Mesenchymal stem cell (in vitro differentiated cells and primary cell): ENCODE measurements around the gene NACAD.

ENCODE experiments used
- DNase-seq: peaks from one replicate; pipeline ENCODE4 v3.0.0-alpha.2; 2013
- H2AFZ ChIP-seq: one replicate; pipeline ENCODE4 v1.6.1; 2013; ENCODE audit warnings: low read depth, mild to moderate bottlenecking, control low read depth, inconsistent platforms, low read length, moderate library complexity
- H2AK5ac ChIP-seq: 2 replicates; pipeline ENCODE4 v1.6.1; 2013; ENCODE audit warnings: low read length, moderate library complexity, mild to moderate bottlenecking, inconsistent platforms; ENCODE audit not compliant: severe bottlenecking
- H2BK120ac ChIP-seq: one replicate; pipeline ENCODE4 v1.6.1; 2013; ENCODE audit warnings: low read depth, mild to moderate bottlenecking, inconsistent platforms, low read length, moderate library complexity
- H2BK12ac ChIP-seq, 2 experiments: one replicate each; pipeline ENCODE4 v1.6.1; 2013; ENCODE audit warnings: inconsistent platforms in 2 of 2, low read length in 2 of 2, mild to moderate bottlenecking in 2 of 2, moderate library complexity in 2 of 2, control low read depth in 1 of 2
- H2BK15ac ChIP-seq: one replicate; pipeline ENCODE4 v1.6.1; 2013; ENCODE audit warnings: mild to moderate bottlenecking, low read depth, inconsistent platforms; ENCODE audit not compliant: poor library complexity, severe bottlenecking
- H2BK5ac ChIP-seq: 2 replicates; pipeline ENCODE4 v1.6.1; 2013; ENCODE audit warnings: low read depth, mild to moderate bottlenecking, low read length, control low read depth, inconsistent platforms; ENCODE audit not compliant: poor library complexity, severe bottlenecking
- H3K14ac ChIP-seq, 2 experiments: one replicate each; pipeline ENCODE4 v1.6.1; 2013; ENCODE audit warnings: inconsistent platforms in 2 of 2, low read length in 2 of 2, control low read depth in 1 of 2, mild to moderate bottlenecking in 1 of 2, moderate library complexity in 1 of 2
- H3K18ac ChIP-seq, 2 experiments: one replicate each; pipeline ENCODE4 v1.6.1; 2013; ENCODE audit warnings: inconsistent platforms in 2 of 2, low read length in 2 of 2, control low read depth in 1 of 2, low read depth in 1 of 2, mild to moderate bottlenecking in 1 of 2
- H3K23ac ChIP-seq, 2 experiments: one replicate each; pipeline ENCODE4 v1.6.1; 2013; ENCODE audit warnings: inconsistent platforms in 2 of 2, low read length in 2 of 2, mild to moderate bottlenecking in 2 of 2, moderate library complexity in 2 of 2, control low read depth in 1 of 2
- H3K27ac ChIP-seq: 2 replicates; pipeline ENCODE4 v1.5.1; 2013; ENCODE audit warnings: mild to moderate bottlenecking, moderate library complexity, low read length, control low read depth, inconsistent platforms; ENCODE audit not compliant: poor library complexity, severe bottlenecking
- H3K27me3 ChIP-seq, 2 experiments: 2 replicates each; pipeline versions ENCODE4 v1.6.1 to v1.7.0; 2013; ENCODE audit warnings: low read length in 2 of 2, mild to moderate bottlenecking in 2 of 2, moderate library complexity in 2 of 2, control low read depth in 1 of 2, inconsistent platforms in 1 of 2; ENCODE audit not compliant: control insufficient read depth in 1 of 2, insufficient read depth in 1 of 2
- H3K36me3 ChIP-seq, 2 experiments: 2 replicates each; pipeline versions ENCODE4 v1.6.1 to v1.7.0; 2013; ENCODE audit warnings: low read length in 2 of 2, control low read depth in 1 of 2, inconsistent platforms in 1 of 2, low read depth in 1 of 2, mild to moderate bottlenecking in 1 of 2; ENCODE audit not compliant: insufficient read depth in 2 of 2, control insufficient read depth in 1 of 2
- H3K4ac ChIP-seq, 2 experiments: one replicate each; pipeline ENCODE4 v1.6.1; 2013; ENCODE audit warnings: inconsistent platforms in 2 of 2, low read length in 2 of 2, mild to moderate bottlenecking in 2 of 2, moderate library complexity in 2 of 2, control low read depth in 1 of 2, low read depth in 1 of 2
- H3K4me1 ChIP-seq: 2 replicates; pipeline ENCODE4 v1.6.1; 2013; ENCODE audit warnings: low read depth, low read length, control low read depth; ENCODE audit not compliant: control insufficient read depth, insufficient read depth
- H3K4me2 ChIP-seq: 2 replicates; pipeline ENCODE4 v1.6.1; 2013; ENCODE audit warnings: low read length, mild to moderate bottlenecking, inconsistent platforms; ENCODE audit not compliant: poor library complexity, severe bottlenecking
- H3K4me3 ChIP-seq, 2 experiments: 2 replicates each; pipeline versions ENCODE4 v1.5.1 to v1.7.0; 2013; ENCODE audit warnings: low read length in 2 of 2, mild to moderate bottlenecking in 2 of 2, control low read depth in 1 of 2, low read depth in 1 of 2; ENCODE audit not compliant: insufficient read depth in 1 of 2
- H3K79me1 ChIP-seq: replicated peaks from 2 replicates; pipeline ENCODE4 v1.6.1; 2013; ENCODE audit warnings: mild to moderate bottlenecking, control low read depth, low read length, inconsistent platforms; ENCODE audit not compliant: poor library complexity, severe bottlenecking
- H3K9ac ChIP-seq: 2 replicates; pipeline ENCODE4 v1.7.0; 2013; ENCODE audit warnings: mild to moderate bottlenecking, low read length, moderate library complexity
- H3K9me3 ChIP-seq: 2 replicates; pipeline ENCODE4 v1.7.0; 2013; ENCODE audit warnings: mild to moderate bottlenecking, low read length; ENCODE audit not compliant: control insufficient read depth
- H4K8ac ChIP-seq: one replicate; pipeline ENCODE4 v1.6.1; 2013; ENCODE audit warnings: inconsistent platforms, mild to moderate bottlenecking, low read length, moderate library complexity
- H4K91ac ChIP-seq: one replicate; pipeline ENCODE4 v1.6.1; 2013; ENCODE audit warnings: mild to moderate bottlenecking, low read length, inconsistent platforms
- WGBS: methylation state at CpG from one replicate; pipeline ENCODE4 v1.1.7; 2013; ENCODE audit warnings: mixed read lengths; 5-methylcytosine and 5-hydroxymethylcytosine counted together

Gene NACAD

DNA sequence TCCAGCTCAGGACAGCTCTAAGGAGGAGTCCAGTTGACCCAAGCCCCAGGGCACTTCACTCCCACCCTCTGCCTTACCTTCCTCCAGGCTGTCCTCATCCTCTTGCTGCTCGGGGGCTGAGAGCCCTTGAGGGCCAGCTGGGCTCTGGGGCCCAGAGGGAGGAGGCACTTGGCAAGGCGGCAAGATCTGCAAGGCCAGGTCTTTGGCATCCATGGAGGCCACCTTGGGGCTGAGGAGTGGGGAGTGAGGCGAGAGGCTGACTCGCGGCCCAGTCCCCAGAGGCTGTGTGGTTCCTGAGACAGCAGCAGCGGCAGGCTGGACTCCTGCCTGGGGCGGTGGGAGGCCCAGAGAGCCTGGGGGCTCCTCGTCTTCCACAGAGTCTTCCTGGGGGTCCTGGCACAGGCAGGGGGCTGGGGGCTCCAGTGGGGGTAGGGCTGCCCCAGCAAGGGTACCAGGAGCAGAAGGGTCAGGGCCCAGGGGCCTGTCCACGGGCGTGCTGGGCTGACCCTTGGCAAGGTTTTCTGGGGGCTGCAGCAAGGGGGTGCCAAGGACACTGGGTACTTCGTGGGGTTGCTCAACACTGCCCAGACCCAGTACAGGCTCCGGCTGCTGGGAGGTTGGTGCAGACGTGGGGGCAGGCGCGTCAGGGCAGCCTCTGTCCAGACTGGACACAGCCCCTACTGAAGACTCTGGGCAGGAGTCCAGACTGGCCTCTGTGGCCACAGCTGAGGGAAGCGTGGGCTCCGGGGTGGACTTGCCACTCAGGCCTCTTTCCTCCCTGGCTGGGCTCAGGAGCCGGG lies 6.5 kb downstream of the NACAD start:
- Histone ChIP-seq H3K4me1 (peaks cover 11% of the 10 kb centered on the region), H2AK5ac (no peak overlapping the region), H2BK120ac (no peak overlapping the region), H3K27ac (no peak overlapping the region), H3K4me2 (no peak overlapping the region), H3K9ac (no peak overlapping the region), H4K8ac (no peak overlapping the region), H3K23ac (no peak overlapping the region), H3K4ac (no peak overlapping the region), H4K91ac (no peak overlapping the region), H3K36me3 (peaks cover 10 to 58% of the 10 kb centered on the region in 2 experiments), H3K14ac (no peak overlapping the region), H2AFZ (no peak overlapping the region), H2BK12ac (no peak overlapping the region), H3K9me3 (no peaks in the 10 kb centered on the region), H3K18ac (no peak overlapping the region), H3K79me1 (no peaks in the 10 kb centered on the region), H2BK5ac (no peak overlapping the region), H2BK15ac (no peak overlapping the region), H3K4me3 (no peak overlapping the region), H3K27me3 (no peaks in the 10 kb centered on the region)
- no peak for DNase-seq
- 89% methylated on average over 18 of the region's 18 CpGs for WGBS

DNA sequence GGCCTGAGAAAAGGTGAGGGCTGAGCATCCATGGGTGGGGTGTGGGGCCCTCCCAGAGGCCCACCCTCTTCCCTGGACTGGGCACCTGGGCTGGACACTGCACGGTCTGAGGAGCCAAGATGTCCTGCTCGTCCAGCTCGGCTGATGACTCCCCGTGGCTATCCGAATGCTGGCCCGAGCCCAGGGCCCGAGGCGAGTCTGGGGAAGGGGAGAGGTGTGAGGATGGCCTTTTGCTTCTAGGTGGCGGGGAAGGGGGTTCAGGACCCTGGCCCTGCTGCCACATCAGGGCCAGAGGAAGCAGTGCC lies 7.1 kb downstream of the NACAD start:
- no peak overlapping the region for H2AFZ ChIP-seq
- no peak overlapping the region for H3K27ac ChIP-seq
- H3K23ac ChIP-seq = no peak overlapping the region
- no peak overlapping the region for H4K8ac ChIP-seq
- DNase-seq = no peak
- H3K18ac ChIP-seq = no peak overlapping the region
- 92% methylated on average over 9 of the region's 9 CpGs for WGBS
- no peak overlapping the region for H3K4me2 ChIP-seq
- no peak overlapping the region for H3K4me3 ChIP-seq
- no peak overlapping the region for H3K4ac ChIP-seq
- no peak overlapping the region for H2BK5ac ChIP-seq
- no peak overlapping the region for H2BK15ac ChIP-seq
- no peaks in the 10 kb centered on the region for H3K9me3 ChIP-seq
- H2AK5ac ChIP-seq = no peak overlapping the region
- no peak overlapping the region for H3K9ac ChIP-seq
- H2BK120ac ChIP-seq = no peak overlapping the region
- H3K36me3 ChIP-seq = peaks cover 16 to 64% of the 10 kb centered on the region in 2 experiments
- H3K14ac ChIP-seq = no peak overlapping the region
- H2BK12ac ChIP-seq = no peak overlapping the region
- no peaks in the 10 kb centered on the region for H3K27me3 ChIP-seq
- peaks cover 11% of the 10 kb centered on the region for H3K4me1 ChIP-seq
- H4K91ac ChIP-seq = no peak overlapping the region
- peaks cover 1% of the 10 kb centered on the region for H3K79me1 ChIP-seq

DNA sequence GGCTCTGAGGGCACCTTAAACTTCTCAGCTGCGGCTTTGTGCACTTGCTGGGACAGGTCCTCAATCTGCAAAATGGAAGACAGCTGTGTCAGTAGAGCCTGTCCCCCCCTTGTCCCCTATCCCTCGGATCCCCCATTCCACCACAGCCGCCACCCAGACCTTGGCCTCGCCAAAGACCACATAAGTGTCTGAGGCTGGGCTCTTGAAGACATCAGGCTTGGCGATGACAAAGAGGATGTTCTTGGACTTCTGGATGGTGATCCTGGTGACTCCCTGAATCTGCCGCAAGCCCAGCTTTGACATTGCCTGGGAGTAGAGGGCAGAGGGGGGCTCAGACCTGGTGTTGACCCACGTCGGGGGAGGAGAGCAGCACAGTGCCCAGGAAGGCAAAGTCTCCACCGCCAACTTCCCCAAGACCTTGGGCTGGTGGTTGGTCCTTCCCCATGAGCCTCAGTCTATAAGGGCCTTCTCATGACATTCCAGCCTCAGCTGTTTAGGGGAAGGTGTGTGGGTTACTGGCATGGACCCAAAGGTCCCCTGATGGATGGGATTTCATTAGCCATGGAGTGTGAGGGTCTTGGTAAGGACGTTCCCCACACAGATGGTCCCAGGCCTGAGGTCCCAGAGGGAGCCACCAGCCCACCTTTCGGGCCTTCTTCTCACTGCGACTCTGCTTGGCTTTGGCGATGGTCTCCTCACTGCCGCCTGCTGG lies 7.7 kb downstream of the NACAD start:
- no peak overlapping the region for H2BK15ac ChIP-seq
- H3K18ac ChIP-seq = no peak overlapping the region
- H2AK5ac ChIP-seq = no peak overlapping the region
- DNase-seq = no peak
- no peak overlapping the region for H3K27ac ChIP-seq
- no peaks in the 10 kb centered on the region for H3K9me3 ChIP-seq
- no peak overlapping the region for H3K14ac ChIP-seq
- no peak overlapping the region for H4K91ac ChIP-seq
- H2BK5ac ChIP-seq = no peak overlapping the region
- H4K8ac ChIP-seq = no peak overlapping the region
- H3K23ac ChIP-seq = no peak overlapping the region
- H2AFZ ChIP-seq = no peak overlapping the region
- H3K4ac ChIP-seq = no peak overlapping the region
- no peaks in the 10 kb centered on the region for H3K27me3 ChIP-seq
- H2BK12ac ChIP-seq = no peak overlapping the region
- peaks cover 8% of the 10 kb centered on the region for H3K4me1 ChIP-seq
- H3K79me1 ChIP-seq = peaks cover 1% of the 10 kb centered on the region
- 91% methylated on average over 13 of the region's 14 CpGs for WGBS
- no peak overlapping the region for H2BK120ac ChIP-seq
- peaks cover 21 to 69% of the 10 kb centered on the region in 2 experiments for H3K36me3 ChIP-seq
- no peak overlapping the region for H3K9ac ChIP-seq
- H3K4me2 ChIP-seq = no peak overlapping the region
- no peak overlapping the region for H3K4me3 ChIP-seq

DNA sequence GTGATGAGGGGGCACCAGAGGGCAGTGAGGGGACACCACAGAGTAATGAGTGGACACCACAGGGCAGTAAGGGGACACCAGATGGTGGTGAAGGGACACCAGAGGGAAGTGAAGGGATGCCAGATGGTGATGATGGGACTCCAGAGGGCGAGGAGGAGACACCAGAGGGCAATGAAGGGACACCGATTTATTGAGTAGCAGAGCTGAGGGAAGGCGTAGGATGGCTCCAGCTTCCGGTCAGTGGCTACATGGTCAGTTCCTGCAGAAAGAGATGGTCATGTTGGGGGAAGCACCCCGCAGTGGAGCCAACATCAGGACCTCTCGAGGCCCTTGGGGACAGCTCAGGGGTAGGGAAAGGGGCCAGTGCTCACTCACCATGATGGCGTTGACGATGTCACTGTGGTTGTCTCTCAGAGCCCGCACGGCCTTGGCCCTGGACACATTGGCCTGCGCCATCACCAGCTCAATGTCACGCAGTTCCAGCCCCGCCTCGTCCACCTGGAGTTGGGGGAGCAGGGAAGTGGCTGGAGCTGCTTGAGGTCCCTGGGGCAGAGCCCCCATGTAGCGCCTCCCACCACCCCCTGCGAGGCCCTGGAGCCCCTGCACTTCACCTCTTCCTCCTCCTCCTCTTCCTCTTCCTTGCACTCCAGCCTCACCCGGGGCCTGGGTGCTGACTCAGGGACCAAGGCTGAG lies 8.4 kb downstream of the NACAD start:
- WGBS = 96% methylated on average over 15 of the region's 17 CpGs
- H3K4ac ChIP-seq = no peak overlapping the region
- no peak overlapping the region for H4K8ac ChIP-seq
- H2BK5ac ChIP-seq = no peak overlapping the region
- no peak for DNase-seq
- no peak overlapping the region for H2AK5ac ChIP-seq
- H2BK15ac ChIP-seq = no peak overlapping the region
- peaks cover 28 to 70% of the 10 kb centered on the region in 2 experiments for H3K36me3 ChIP-seq
- H3K18ac ChIP-seq = no peak overlapping the region
- no peak overlapping the region for H3K9ac ChIP-seq
- H3K79me1 ChIP-seq = peaks cover 6% of the 10 kb centered on the region
- H3K14ac ChIP-seq = no peak overlapping the region
- no peak overlapping the region for H3K4me3 ChIP-seq
- H3K23ac ChIP-seq = no peak overlapping the region
- no peak overlapping the region for H2BK12ac ChIP-seq
- H4K91ac ChIP-seq = no peak overlapping the region
- H3K4me2 ChIP-seq = no peak overlapping the region
- H3K27ac ChIP-seq = no peak overlapping the region
- H3K27me3 ChIP-seq = no peaks in the 10 kb centered on the region
- H3K4me1 ChIP-seq = peaks cover 8% of the 10 kb centered on the region
- no peak overlapping the region for H2AFZ ChIP-seq
- H3K9me3 ChIP-seq = no peaks in the 10 kb centered on the region
- no peak overlapping the region for H2BK120ac ChIP-seq
